ENCODE data around the gene NR1D1.

- TF ChIP-seq CTCF (IDR thresholded peaks at IDR 0.05; ENCODE audit: low read depth, low read length) = no peak
- no peak for TF ChIP-seq POLR2A (IDR thresholded peaks at IDR 0.05; ENCODE audit: extremely low read depth, insufficient read length)
Measured at GRCh38 chr17:40061609-40062038, 38.8 kb downstream of the NR1D1 start.

All from NB4 (cell line).